HG03378 (cell line): ENCODE data around the gene DCST1.

Experiments used
- ATAC-seq: cut with Tn5 transposase; IDR thresholded peaks from one replicate; pipeline ENCODE4 v1.9.1; 2021; ENCODE audit warnings: mild to moderate bottlenecking, moderate library complexity; ENCODE audit not compliant: unreplicated experiment

Gene DCST1

GRCh38 chr1:155012026-155012546 lies 21.5 kb upstream of the DCST1 start:
- no peak for ATAC-seq

- no peak for ATAC-seq
Measured at GRCh38 chr1:155012776-155013602, 20.6 kb upstream of the DCST1 start.

- no peak for ATAC-seq
Measured at GRCh38 chr1:155013632-155014031, 20.0 kb upstream of the DCST1 start.

GRCh38 chr1:155014709-155015508 lies 18.7 kb upstream of the DCST1 start:
- no peak for ATAC-seq

- no peak for ATAC-seq
Measured at GRCh38 chr1:155015527-155016230, 17.9 kb upstream of the DCST1 start.

GRCh38 chr1:155016231-155016831 lies 17.3 kb upstream of the DCST1 start:
- no peak for ATAC-seq

GRCh38 chr1:155017041-155017945 lies 16.3 kb upstream of the DCST1 start:
- no peak for ATAC-seq

- ATAC-seq = no peak
Measured at GRCh38 chr1:155017946-155018316, 15.7 kb upstream of the DCST1 start.

- no peak for ATAC-seq
Measured at GRCh38 chr1:155018617-155019348, 14.8 kb upstream of the DCST1 start.

GRCh38 chr1:155019377-155020245 lies 14.0 kb upstream of the DCST1 start:
- ATAC-seq = no peak

GRCh38 chr1:155022136-155022926 lies 11.3 kb upstream of the DCST1 start:
- no peak for ATAC-seq

GRCh38 chr1:155022927-155023236 lies 10.7 kb upstream of the DCST1 start:
- no peak for ATAC-seq

GRCh38 chr1:155023627-155024026 lies 10.0 kb upstream of the DCST1 start:
- ATAC-seq = no peak

- no peak for ATAC-seq
Measured at GRCh38 chr1:155024315-155024714, 9.3 kb upstream of the DCST1 start.

GRCh38 chr1:155026154-155026553 lies 7.5 kb upstream of the DCST1 start:
- ATAC-seq = no peak

GRCh38 chr1:155026588-155026987 lies 7.0 kb upstream of the DCST1 start:
- no peak for ATAC-seq

- no peak for ATAC-seq
Measured at GRCh38 chr1:155029513-155030242, 3.9 kb upstream of the DCST1 start.
